Measurements from ENCODE around the gene HKDC1.

HKDC1 gene, protein sequence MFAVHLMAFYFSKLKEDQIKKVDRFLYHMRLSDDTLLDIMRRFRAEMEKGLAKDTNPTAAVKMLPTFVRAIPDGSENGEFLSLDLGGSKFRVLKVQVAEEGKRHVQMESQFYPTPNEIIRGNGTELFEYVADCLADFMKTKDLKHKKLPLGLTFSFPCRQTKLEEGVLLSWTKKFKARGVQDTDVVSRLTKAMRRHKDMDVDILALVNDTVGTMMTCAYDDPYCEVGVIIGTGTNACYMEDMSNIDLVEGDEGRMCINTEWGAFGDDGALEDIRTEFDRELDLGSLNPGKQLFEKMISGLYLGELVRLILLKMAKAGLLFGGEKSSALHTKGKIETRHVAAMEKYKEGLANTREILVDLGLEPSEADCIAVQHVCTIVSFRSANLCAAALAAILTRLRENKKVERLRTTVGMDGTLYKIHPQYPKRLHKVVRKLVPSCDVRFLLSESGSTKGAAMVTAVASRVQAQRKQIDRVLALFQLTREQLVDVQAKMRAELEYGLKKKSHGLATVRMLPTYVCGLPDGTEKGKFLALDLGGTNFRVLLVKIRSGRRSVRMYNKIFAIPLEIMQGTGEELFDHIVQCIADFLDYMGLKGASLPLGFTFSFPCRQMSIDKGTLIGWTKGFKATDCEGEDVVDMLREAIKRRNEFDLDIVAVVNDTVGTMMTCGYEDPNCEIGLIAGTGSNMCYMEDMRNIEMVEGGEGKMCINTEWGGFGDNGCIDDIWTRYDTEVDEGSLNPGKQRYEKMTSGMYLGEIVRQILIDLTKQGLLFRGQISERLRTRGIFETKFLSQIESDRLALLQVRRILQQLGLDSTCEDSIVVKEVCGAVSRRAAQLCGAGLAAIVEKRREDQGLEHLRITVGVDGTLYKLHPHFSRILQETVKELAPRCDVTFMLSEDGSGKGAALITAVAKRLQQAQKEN

DNA sequence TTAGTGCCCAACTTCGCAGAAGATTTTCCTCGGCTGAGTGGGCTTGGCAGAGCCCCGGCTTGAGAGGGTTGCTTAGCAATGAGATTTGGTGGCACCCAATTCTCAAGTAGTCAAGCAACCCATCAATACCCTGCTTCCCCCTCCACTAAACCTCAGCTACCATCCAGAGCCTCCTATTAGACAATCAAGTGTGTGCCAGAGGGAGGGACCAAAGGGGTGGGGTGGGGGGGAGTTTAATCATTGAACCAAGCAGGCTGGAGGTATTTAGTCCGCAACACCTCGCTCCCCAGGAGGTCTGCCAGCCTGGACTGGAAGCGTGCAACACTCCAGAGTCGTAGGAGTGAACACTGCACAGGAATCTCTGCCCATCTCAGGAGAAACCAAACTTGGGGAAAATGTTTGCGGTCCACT, at the start of gene HKDC1:
Gene HKDC1, plus strand, starts transcription at position 292 of the 411 bp plus-strand sequence. Its CDS starts 104 bp downstream, at position 396.
- no peak for TF ChIP-seq GATA1 (IDR thresholded peaks at IDR 0.05; ENCODE audit: low read depth, low read length)
- TF ChIP-seq POLR2A (IDR thresholded peaks at IDR 0.05; ENCODE audit: low read length) = no peak
- no peak for DNase-seq

DNA sequence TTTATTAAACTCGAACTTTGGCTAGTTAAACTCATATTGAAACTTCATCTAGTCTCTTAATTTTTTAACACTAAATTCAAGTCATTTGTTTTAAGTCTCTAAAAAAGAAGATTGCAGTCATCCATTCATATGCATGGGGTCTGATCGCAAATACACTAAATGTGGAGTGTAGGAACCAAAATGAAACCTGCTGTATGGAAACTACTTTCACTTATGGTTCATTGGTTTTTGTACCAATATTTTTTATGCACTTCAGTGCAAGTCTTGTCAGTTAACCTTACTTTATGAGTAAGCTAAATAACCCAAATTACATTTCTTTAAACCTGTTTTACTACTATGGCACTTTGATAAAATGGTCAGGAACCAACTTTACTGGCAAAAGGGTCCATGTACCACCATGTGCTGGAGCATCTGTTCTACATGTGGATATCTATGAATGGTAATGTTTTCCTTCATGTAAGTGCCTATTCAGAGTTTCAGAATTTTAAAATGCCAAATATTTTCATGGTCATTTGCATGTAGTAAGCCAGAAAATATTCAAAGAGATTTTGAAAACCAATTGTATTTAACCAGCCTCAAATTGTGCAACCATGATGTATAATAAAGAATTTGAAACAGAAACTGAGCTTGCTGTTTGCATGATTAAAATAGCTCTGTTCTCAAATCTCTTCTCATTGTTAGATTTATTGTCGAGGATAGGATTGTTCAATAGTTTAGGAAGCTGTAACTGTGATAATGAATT, 47.7 kb upstream of the HKDC1 start:
- DNase-seq = no peak
- TF ChIP-seq GATA1 (IDR thresholded peaks at IDR 0.05; ENCODE audit: low read depth, low read length) = no peak
- no peak for TF ChIP-seq POLR2A (IDR thresholded peaks at IDR 0.05; ENCODE audit: low read length)

DNA sequence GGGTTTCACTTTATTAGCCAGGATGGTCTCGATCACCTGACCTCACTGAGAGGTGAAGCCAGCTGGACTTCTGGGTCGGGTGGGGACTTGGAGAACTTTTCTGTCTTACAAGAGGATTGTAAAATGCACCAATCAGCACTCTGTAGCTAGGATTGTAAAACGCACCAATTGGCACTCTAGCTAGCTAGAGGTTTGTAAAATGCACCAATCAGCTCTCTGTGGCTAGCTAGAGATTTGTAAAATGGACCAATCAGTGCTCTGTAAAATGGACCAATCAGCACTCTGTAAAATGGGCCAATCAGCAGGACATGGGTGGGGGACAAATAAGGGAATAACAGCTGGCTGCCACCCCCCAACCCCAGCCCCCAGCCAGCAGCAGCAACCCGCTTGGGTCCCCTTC, 44.8 kb upstream of the HKDC1 start:
- peak; percentile 9 to 21 for DNase-seq

DNA sequence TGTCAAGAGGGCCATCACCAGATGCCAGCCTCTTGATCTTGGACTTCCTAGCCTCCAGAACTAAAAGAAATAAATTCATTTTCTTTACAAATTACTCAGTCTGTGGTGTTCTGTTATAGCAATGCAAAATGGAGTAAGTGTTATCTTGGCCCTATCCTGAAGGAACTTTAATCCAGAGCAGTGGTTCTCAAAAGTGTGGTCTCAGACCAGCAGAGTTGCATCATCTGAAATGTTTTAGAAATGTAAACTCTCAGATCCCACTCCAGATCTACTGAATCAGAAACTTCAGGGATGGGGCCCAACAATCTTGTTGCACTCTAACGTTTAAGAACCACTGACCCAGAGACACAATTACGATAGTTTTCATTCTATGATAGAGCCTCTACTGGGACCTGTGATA, 43.3 kb upstream of the HKDC1 start:
- no peak for TF ChIP-seq GATA1 (IDR thresholded peaks at IDR 0.05; ENCODE audit: low read depth, low read length)
- TF ChIP-seq POLR2A (IDR thresholded peaks at IDR 0.05; ENCODE audit: low read length) = no peak

DNA sequence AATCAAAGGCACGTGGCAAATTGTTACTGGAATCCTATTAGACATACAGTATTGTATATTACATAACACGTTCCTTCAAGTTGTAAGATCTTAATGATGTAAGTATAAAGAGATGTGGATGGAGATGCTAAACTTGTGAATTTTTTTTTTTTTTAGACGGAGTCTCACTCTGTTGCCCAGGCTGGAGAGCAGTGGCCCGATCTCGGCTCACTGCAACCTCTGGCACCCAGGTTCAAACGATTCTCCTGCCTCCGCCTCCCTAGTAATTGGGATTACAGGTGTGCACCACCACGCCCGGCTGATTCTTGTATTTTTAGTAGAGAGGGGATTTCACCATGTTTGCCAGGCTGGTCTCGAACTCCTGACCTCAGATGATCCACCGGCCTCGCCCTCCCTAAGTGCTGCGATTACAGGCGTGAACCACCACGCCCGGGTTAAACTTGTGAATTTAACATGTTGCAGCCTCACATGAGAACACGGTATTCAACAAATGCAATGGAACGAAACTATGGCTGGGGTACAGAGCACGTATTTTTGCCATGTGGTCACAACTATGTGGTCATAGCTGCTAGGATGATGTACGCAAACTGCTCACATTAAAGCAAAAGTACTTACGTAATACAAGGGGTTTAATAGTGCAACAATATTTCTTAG, 40.9 kb upstream of the HKDC1 start:
- DNase-seq = peak in 1 of 2 experiments; percentile 90

More for the DNA sequence above, 43.3 kb upstream of the HKDC1 start:
- no peak for DNase-seq

DNA sequence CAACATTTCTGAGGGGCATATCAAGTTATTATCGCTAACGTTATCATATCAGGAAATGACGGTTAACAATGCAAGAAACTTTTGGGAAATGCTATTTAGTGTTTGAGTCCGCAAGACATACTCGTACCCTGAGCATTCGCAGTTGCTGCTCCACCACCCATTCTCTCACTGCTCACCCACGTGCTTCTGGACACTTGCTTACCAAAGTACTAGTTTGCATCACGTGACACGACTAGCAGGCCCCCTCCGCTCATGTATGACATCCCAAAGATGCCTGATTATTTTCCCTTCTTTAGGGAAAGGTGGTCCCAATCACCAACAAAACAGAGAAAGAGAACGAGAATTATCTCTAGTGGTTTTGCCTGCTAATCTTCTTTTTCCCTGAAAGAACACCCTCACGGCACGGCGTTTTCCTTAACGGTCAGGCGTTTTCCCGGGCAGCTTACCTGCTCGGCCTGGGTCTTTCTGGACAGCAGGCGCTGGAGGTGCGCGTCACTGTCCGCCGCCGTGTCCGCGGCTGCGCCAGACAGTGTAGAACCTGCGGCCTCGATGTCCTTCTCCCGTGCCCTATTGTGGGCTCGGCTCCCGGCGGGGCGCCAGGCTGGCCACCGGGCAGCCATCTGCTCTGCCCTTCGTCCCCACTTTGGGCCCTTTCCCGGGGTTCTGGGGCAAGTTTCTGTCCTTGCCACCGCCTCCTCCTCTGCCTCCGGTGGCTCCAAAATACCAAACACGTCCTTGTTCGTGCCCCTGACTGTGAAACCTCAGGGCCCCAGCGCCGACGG, 40.2 kb upstream of the HKDC1 start, which contains the start of gene SUPV3L1:
Gene SUPV3L1, plus strand, starts transcription at position 492 of the 782 bp plus-strand sequence. Its CDS starts 58 bp downstream, at position 550.
- peak; percentile 97 to 98 for DNase-seq
- TF ChIP-seq POLR2A (IDR thresholded peaks at IDR 0.05; ENCODE audit: low read length) = peak; percentile 88
- TF ChIP-seq GATA1 (IDR thresholded peaks at IDR 0.05; ENCODE audit: low read depth, low read length) = no peak

More for the DNA sequence above, 40.9 kb upstream of the HKDC1 start:
- TF ChIP-seq GATA1 (IDR thresholded peaks at IDR 0.05; ENCODE audit: low read depth, low read length) (no peak), POLR2A (IDR thresholded peaks at IDR 0.05; ENCODE audit: low read length) (no peak)

DNA sequence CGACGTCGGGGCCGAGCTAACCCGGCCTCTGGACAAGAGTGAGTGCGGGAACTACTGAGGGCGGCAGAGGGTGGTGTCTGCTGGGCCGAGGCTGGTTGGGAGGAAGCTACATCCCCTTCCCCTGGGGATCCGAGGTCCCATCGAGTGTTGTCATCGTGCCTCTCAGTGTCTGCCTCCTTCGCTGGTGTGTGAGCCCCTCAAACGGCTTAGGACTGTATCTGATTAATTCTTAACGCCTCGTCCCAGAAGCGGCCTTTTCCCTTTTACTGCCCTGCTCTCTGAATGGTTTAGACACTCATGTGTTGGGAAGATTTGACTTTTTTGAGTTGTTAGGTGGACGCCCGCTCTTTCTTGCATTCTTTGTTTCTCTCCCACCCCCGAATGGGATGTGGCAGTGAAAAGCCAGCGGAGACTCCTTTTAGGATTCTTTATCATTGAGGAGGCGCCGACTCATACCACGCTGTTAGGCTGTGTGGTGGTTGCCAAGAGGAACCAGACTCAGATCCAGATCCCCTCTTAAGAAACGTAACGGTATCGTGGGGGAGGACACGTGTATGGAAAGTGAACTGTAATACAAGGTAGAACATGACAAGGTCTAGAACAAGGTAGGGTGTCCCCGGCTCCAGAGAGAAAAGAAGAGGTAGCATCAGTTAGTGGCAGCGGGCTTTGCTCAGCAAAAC, 39.5 kb upstream of the HKDC1 start:
- TF ChIP-seq GATA1 (IDR thresholded peaks at IDR 0.05; ENCODE audit: low read depth, low read length) = no peak
- TF ChIP-seq POLR2A (IDR thresholded peaks at IDR 0.05; ENCODE audit: low read length) = no peak
- DNase-seq = peak; percentile 71 to 75

DNA sequence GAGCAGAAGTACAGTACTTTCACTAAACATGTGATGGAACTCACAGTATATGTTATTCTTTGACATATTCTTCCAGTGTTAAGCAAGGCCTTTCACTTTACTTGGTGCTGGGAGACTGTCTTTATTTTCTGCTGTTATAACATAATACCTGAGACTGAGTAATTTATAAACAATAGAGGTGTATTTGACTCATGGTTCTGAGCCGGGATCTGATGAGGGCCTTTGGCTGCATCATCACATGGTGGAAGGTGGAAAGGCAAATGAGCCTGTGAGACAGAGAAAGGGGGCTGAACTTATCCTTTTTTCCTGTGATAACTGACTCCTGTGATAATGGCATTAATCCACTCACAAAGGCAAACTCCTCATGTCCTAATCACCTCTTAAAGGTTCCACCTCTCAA, 38.7 kb upstream of the HKDC1 start:
- DNase-seq = peak; percentile 17 to 29
- TF ChIP-seq GATA1 (IDR thresholded peaks at IDR 0.05; ENCODE audit: low read depth, low read length) (no peak), POLR2A (IDR thresholded peaks at IDR 0.05; ENCODE audit: low read length) (no peak)

DNA sequence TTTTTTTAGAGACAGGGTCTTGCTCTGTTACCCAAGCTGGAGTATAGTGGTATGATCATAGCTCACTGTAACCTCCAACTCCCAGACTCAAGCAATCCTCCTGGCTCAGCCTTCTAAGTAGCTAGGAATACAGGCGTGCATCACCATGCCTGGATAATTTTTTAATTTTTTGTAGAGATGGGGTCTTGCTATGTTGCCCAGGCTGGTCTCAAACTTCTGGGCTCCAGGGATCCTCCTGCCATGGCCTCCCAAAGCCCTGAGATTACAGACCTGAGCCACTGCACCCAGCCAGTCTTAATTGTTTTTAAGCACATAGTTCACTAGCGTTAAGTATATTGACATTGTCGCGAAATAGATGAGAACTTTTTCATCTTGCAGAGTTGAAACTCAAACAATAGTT, 38.1 kb upstream of the HKDC1 start:
- TF ChIP-seq POLR2A (IDR thresholded peaks at IDR 0.05; ENCODE audit: low read length) (no peak), GATA1 (IDR thresholded peaks at IDR 0.05; ENCODE audit: low read depth, low read length) (no peak)
- DNase-seq = no peak

DNA sequence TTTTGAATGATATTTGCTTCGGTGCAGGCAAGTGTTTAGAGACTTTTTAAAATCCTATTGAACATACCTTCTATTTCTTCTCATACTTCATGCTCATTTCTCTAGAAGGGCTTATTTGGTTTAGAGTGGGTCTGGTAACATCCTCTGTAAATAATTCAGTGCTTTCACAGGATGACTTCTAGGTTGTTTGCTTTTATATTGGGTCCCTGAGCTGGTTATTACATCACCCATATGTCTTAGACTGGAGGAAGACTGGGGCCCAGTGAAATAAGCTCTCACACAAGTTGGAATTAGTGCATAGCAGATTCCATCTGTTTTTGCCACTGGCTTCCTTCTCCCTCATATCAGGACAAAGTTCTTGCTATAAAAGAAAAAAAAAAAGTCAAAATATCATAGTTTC, 33.6 kb upstream of the HKDC1 start:
- TF ChIP-seq GATA1 (IDR thresholded peaks at IDR 0.05; ENCODE audit: low read depth, low read length) (no peak), POLR2A (IDR thresholded peaks at IDR 0.05; ENCODE audit: low read length) (no peak)

DNA sequence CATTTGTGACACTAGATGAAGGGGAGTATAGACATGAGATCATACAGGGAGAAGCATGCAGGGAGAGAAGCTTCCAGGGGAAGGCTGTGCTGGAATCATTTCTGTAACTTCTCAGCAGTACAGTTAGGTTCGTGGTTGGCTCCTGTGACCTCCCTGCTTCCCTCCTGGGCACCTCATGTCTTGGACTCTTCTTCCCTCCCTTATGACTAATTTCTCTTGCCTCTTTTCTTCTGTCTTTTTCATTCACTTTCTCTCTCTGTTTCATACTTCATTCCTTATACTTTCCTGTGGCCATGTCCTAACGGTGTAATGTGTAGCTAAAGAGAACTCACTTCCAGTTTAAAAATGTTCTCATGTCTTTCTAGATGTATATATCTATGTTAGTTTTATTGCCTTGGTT, 19.1 kb upstream of the HKDC1 start:
- TF ChIP-seq POLR2A (IDR thresholded peaks at IDR 0.05; ENCODE audit: low read length) = no peak
- no peak for TF ChIP-seq GATA1 (IDR thresholded peaks at IDR 0.05; ENCODE audit: low read depth, low read length)
- DNase-seq = no peak

More for the DNA sequence above, 33.6 kb upstream of the HKDC1 start:
- no peak for DNase-seq

DNA sequence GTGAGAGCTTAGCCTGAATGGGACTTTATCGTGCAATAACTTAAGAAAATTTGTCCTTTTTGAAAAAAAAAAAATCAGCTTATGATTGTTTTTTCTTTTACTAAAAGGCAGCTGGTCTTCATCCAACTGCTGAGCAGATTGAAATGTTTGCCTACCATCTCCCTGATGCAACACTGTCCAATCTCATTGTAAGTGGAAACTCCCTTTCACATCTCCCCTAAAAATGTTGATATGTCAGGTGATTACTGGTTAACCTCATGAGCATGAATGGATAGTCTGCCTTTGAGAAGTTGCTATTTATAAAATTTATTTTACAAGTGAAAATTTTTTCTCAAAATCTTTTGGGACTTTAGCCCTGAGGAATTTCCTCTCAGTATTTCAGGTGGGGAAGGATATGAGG, 17.8 kb upstream of the HKDC1 start:
- no peak for TF ChIP-seq GATA1 (IDR thresholded peaks at IDR 0.05; ENCODE audit: low read depth, low read length)
- TF ChIP-seq POLR2A (IDR thresholded peaks at IDR 0.05; ENCODE audit: low read length) = no peak
- peak; percentile 8 to 71 for DNase-seq
